ENCODE results near the gene NOTCH1.

NOTCH1 gene

GRCh38 chr9:136508729-136509500 lies 36.9 kb downstream of the NOTCH1 start:
- no peak for TF ChIP-seq ZC3H10 (CRISPR knock-in tag; IDR thresholded peaks at IDR 0.05)
- no peak for TF ChIP-seq ZNF8 (CRISPR knock-in tag; IDR thresholded peaks at IDR 0.05)
- TF ChIP-seq ZFP3 (CRISPR knock-in tag; IDR thresholded peaks at IDR 0.05) = no peak
- TF ChIP-seq GLIS3 (CRISPR knock-in tag; IDR thresholded peaks at IDR 0.05) = no peak
- TF ChIP-seq CREB5 (CRISPR knock-in tag; IDR thresholded peaks at IDR 0.05; ENCODE audit: low read depth) = no peak
- no peak for TF ChIP-seq RARB (CRISPR knock-in tag; IDR thresholded peaks at IDR 0.05)
- TF ChIP-seq PPARA (CRISPR knock-in tag; IDR thresholded peaks at IDR 0.05; ENCODE audit: borderline replicate concordance) = no peak
- TF ChIP-seq ZNF565 (CRISPR knock-in tag; conservative IDR thresholded peaks at IDR 0.05; ENCODE audit: low read depth) = no peak
- no peak for TF ChIP-seq ARNTL (CRISPR knock-in tag; IDR thresholded peaks at IDR 0.05; ENCODE audit: borderline replicate concordance, low read depth)
- TF ChIP-seq OSR1 (CRISPR knock-in tag; IDR thresholded peaks at IDR 0.05) = no peak
- no peak for TF ChIP-seq PATZ1 (CRISPR knock-in tag; IDR thresholded peaks at IDR 0.05; ENCODE audit: borderline replicate concordance)
- no peak for ATAC-seq

GRCh38 chr9:136507992-136508375 lies 37.9 kb downstream of the NOTCH1 start:
- no peak for ATAC-seq
- TF ChIP-seq CSDC2 (CRISPR knock-in tag; IDR thresholded peaks at IDR 0.05) (no peak), OSR1 (CRISPR knock-in tag; IDR thresholded peaks at IDR 0.05) (no peak), TSHZ2 (CRISPR knock-in tag; IDR thresholded peaks at IDR 0.05) (no peak), CSRNP3 (CRISPR knock-in tag; IDR thresholded peaks at IDR 0.05) (no peak), PPARA (CRISPR knock-in tag; IDR thresholded peaks at IDR 0.05; ENCODE audit: borderline replicate concordance) (no peak), ZFP3 (CRISPR knock-in tag; IDR thresholded peaks at IDR 0.05) (no peak), BACH2 (CRISPR knock-in tag; IDR thresholded peaks at IDR 0.05; ENCODE audit: borderline replicate concordance) (no peak), CREB5 (CRISPR knock-in tag; IDR thresholded peaks at IDR 0.05; ENCODE audit: low read depth) (no peak), RARB (CRISPR knock-in tag; IDR thresholded peaks at IDR 0.05) (no peak)

- TF ChIP-seq CSDC2 (CRISPR knock-in tag; IDR thresholded peaks at IDR 0.05) = no peak
- TF ChIP-seq ZNF565 (CRISPR knock-in tag; conservative IDR thresholded peaks at IDR 0.05; ENCODE audit: low read depth) = no peak
- no peak for TF ChIP-seq PATZ1 (CRISPR knock-in tag; IDR thresholded peaks at IDR 0.05; ENCODE audit: borderline replicate concordance)
- TF ChIP-seq POU6F1 (CRISPR knock-in tag; IDR thresholded peaks at IDR 0.05; ENCODE audit: borderline replicate concordance, low read depth) = no peak
- no peak for TF ChIP-seq ARNTL (CRISPR knock-in tag; IDR thresholded peaks at IDR 0.05; ENCODE audit: borderline replicate concordance, low read depth)
- TF ChIP-seq SNAI2 (CRISPR knock-in tag; IDR thresholded peaks at IDR 0.05) = no peak
- no peak for TF ChIP-seq BACH2 (CRISPR knock-in tag; IDR thresholded peaks at IDR 0.05; ENCODE audit: borderline replicate concordance)
- TF ChIP-seq OSR1 (CRISPR knock-in tag; IDR thresholded peaks at IDR 0.05) = no peak
- no peak for TF ChIP-seq GLIS3 (CRISPR knock-in tag; IDR thresholded peaks at IDR 0.05)
- TF ChIP-seq ZFP3 (CRISPR knock-in tag; IDR thresholded peaks at IDR 0.05) = no peak
- ATAC-seq = no peak
Measured at GRCh38 chr9:136507221-136507991, 38.4 kb downstream of the NOTCH1 start.

All from SK-N-SH treated with all-trans-retinoic acid at 6 μM for 48 hours (cell line).